Measurements from ENCODE around the gene RASL10A.

DNA sequence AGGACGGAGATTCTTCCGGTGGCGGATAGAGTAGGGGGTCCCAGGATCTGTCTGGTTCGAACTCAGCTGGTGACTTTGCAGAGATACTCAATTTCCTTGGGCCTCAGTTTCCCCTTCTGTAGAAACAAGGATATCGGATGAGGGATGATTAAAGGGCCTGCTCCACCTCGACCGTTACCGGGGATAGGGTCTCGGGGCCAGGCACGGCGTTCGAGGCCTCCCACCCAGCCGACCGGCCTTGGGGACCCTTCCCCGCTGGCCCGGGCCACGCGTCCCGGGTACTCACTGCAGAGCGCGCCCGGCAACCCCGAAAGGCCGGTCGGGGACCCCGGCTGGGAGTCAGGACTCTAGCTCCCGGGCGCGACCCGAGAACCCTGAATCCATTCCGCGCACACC, 48.0 kb downstream of the RASL10A start:
- no peak for TF ChIP-seq POLR2AphosphoS5 (IDR thresholded peaks at IDR 0.05)
- TF ChIP-seq POLR2A (IDR thresholded peaks at IDR 0.05), result no peak
